ENCODE data around the gene C12orf60. TPM values are rescaled to one million over a fixed set of nuclear protein-coding genes. Genes with fewer than 3 reads are reported as not detected.

C12orf60 gene
- total and polyA plus RNA-seq, 2 of the 8 experiments (the other 6 are each of a cell fraction or from before 2014, with no cell fraction given) = 1.2 to 1.5 TPM

DNA sequence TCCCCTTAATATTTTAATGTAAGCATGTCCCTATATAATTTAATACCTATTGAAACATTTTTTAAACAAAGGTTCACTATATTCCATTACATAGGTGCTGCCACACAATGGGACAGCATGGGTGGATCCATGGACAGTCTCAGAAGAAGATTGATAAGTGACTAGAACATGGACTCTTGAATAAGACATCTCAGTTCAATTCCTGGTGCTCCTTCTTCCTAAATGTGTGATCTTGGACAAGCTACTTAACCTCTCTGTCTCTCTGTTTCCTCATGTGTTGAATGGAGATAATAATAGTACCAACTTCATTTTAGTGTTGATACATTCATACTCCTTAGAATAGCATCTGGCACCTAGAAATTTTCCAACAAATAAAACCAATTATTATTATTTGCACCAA lies 40.9 kb downstream of the C12orf60 start (continued):
- TF ChIP-seq, protein P1, sequence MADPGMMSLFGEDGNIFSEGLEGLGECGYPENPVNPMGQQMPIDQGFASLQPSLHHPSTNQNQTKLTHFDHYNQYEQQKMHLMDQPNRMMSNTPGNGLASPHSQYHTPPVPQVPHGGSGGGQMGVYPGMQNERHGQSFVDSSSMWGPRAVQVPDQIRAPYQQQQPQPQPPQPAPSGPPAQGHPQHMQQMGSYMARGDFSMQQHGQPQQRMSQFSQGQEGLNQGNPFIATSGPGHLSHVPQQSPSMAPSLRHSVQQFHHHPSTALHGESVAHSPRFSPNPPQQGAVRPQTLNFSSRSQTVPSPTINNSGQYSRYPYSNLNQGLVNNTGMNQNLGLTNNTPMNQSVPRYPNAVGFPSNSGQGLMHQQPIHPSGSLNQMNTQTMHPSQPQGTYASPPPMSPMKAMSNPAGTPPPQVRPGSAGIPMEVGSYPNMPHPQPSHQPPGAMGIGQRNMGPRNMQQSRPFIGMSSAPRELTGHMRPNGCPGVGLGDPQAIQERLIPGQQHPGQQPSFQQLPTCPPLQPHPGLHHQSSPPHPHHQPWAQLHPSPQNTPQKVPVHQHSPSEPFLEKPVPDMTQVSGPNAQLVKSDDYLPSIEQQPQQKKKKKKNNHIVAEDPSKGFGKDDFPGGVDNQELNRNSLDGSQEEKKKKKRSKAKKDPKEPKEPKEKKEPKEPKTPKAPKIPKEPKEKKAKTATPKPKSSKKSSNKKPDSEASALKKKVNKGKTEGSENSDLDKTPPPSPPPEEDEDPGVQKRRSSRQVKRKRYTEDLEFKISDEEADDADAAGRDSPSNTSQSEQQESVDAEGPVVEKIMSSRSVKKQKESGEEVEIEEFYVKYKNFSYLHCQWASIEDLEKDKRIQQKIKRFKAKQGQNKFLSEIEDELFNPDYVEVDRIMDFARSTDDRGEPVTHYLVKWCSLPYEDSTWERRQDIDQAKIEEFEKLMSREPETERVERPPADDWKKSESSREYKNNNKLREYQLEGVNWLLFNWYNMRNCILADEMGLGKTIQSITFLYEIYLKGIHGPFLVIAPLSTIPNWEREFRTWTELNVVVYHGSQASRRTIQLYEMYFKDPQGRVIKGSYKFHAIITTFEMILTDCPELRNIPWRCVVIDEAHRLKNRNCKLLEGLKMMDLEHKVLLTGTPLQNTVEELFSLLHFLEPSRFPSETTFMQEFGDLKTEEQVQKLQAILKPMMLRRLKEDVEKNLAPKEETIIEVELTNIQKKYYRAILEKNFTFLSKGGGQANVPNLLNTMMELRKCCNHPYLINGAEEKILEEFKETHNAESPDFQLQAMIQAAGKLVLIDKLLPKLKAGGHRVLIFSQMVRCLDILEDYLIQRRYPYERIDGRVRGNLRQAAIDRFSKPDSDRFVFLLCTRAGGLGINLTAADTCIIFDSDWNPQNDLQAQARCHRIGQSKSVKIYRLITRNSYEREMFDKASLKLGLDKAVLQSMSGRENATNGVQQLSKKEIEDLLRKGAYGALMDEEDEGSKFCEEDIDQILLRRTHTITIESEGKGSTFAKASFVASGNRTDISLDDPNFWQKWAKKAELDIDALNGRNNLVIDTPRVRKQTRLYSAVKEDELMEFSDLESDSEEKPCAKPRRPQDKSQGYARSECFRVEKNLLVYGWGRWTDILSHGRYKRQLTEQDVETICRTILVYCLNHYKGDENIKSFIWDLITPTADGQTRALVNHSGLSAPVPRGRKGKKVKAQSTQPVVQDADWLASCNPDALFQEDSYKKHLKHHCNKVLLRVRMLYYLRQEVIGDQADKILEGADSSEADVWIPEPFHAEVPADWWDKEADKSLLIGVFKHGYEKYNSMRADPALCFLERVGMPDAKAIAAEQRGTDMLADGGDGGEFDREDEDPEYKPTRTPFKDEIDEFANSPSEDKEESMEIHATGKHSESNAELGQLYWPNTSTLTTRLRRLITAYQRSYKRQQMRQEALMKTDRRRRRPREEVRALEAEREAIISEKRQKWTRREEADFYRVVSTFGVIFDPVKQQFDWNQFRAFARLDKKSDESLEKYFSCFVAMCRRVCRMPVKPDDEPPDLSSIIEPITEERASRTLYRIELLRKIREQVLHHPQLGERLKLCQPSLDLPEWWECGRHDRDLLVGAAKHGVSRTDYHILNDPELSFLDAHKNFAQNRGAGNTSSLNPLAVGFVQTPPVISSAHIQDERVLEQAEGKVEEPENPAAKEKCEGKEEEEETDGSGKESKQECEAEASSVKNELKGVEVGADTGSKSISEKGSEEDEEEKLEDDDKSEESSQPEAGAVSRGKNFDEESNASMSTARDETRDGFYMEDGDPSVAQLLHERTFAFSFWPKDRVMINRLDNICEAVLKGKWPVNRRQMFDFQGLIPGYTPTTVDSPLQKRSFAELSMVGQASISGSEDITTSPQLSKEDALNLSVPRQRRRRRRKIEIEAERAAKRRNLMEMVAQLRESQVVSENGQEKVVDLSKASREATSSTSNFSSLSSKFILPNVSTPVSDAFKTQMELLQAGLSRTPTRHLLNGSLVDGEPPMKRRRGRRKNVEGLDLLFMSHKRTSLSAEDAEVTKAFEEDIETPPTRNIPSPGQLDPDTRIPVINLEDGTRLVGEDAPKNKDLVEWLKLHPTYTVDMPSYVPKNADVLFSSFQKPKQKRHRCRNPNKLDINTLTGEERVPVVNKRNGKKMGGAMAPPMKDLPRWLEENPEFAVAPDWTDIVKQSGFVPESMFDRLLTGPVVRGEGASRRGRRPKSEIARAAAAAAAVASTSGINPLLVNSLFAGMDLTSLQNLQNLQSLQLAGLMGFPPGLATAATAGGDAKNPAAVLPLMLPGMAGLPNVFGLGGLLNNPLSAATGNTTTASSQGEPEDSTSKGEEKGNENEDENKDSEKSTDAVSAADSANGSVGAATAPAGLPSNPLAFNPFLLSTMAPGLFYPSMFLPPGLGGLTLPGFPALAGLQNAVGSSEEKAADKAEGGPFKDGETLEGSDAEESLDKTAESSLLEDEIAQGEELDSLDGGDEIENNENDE (IDR thresholded peaks at IDR 0.05; ENCODE audit: insufficient replicate concordance, low read length) = no peak
- no peak for TF ChIP-seq KDM1A (IDR thresholded peaks at IDR 0.05; ENCODE audit: borderline replicate concordance, low read length)
- no peak for TF ChIP-seq MAFK (IDR thresholded peaks at IDR 0.05; ENCODE audit: low read depth, low read length)
- TF ChIP-seq RAD21 (IDR thresholded peaks at IDR 0.05 in 1 of 2, conservative IDR thresholded peaks at IDR 0.05 in 1 of 2; ENCODE audit: low read depth in 2 of 2, low read length in 2 of 2) = no peak

Data from H1 (cell line).